Limb (tissue), 2 donors: ENCODE data around the gene ZMYND19.
"Not testable (repeated sequence)": the region's sequence is repeated elsewhere in the genome, so short reads cannot be mapped to it uniquely, and the experiment has no call there.

ENCODE experiments used
- DNase-seq, 2 donors: peaks; one replicate each; pipeline ENCODE4 v3.0.0-alpha.2; 2016; ENCODE audit errors: extremely low spot score in 2 of 2

Gene ZMYND19

DNA sequence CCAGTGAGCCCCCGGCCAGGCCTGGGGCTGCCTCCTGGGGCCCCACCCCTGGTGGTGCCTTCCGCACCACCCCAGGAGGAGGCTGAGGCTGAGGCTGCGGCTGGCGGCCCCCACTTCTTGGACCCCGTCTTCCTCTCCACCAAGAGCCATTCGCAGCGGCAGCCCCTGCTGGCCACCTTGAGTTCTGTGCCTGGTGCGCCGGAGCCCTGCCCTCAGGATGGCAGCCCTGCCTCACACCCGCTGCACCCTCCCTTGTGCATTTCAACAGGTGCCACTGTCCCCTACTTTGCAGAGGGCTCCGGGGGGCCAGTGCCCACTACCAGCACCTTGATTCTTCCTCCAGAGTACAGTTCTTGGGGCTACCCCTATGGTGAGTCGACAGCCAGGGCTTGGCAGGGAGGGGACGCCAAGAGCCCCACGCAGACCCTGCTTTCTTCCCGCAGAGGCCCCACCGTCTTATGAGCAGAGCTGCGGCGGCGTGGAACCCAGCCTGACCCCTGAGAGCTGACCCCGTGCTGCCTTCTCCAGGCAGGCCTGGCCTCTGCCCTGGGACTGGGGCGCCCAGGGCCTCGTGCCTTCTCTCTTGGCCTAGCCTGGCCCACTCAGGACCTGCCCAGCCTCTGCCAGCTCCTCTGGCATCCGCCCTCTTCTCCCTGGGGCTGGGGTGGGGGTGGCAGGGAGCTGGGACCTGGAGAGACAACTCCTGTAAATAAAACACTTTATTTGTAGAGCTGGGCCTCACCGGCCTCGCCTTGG, 24.5 kb upstream of the ZMYND19 start:
- no peak for DNase-seq

DNA sequence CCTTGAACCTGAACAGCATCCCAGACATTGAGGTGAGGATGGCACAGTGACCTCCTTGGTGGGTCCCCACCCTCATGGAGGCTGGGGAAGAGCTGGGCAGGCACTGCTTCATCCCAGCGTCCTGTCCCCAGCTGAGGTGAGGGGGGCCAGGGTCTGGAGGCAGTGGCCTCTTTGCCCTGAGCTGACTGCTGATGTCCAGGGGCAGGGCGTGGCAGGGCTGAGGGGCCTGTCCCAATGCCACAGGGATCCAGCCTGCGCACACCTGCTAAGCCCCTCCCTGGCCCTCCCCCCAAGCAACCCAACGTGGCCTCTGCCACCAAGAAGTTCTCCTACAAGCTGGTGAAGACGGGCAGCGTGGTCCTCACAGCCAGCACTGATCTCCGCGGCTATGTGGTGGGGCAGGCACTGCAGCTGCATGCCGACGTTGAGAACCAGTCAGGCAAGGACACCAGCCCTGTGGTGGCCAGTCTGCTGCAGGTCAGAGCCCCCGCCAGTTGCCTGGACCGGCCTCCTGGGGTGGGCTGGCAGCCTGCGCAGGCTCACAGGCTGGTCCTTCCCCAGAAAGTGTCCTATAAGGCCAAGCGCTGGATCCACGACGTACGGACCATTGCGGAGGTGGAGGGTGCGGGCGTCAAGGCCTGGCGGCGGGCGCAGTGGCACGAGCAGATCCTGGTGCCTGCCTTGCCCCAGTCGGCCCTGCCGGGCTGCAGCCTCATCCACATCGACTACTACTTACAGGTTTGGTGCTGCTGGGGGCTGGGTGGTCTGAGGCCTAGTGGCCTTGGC, 23.6 kb upstream of the ZMYND19 start:
- DNase-seq: no peak

DNA sequence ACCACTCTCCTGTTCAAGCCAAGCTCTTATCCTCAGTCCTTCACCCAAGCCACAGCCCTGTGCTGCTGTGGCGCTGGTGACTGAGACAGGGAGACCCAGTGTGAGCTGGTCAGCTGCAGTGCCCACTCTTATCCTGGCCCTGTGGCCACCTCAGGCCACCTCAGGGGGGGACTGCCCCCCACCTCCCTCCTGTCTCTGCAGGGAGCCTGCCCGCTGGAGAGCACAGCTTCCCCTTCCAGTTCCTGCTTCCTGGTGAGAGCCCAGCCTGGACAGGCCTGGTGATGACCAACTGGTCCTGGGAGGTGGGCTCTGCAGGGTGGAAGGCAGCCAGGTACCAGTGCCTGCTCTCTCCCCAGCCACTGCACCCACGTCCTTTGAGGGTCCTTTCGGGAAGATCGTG, 22.9 kb upstream of the ZMYND19 start:
- no peak for DNase-seq

DNA sequence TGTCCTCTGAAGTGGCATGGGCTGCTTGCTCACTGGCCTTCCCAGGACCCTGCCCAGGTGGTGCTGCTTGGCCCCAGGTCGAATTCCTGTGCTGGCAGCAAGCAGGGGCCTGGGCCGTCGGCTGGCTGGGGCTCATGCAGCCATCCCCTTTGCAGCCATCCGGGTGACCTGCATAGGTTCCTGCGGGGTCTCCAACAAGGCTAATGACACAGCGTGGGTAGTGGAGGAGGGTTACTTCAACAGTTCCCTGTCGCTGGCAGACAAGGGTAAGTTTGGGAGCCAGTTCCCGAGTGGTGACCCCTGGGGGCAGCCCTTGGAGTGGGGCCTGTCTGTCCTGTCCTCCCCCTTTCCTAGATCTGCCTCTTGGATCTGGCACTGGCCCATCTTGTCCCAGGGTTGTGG, 22.4 kb upstream of the ZMYND19 start:
- DNase-seq: no peak

DNA sequence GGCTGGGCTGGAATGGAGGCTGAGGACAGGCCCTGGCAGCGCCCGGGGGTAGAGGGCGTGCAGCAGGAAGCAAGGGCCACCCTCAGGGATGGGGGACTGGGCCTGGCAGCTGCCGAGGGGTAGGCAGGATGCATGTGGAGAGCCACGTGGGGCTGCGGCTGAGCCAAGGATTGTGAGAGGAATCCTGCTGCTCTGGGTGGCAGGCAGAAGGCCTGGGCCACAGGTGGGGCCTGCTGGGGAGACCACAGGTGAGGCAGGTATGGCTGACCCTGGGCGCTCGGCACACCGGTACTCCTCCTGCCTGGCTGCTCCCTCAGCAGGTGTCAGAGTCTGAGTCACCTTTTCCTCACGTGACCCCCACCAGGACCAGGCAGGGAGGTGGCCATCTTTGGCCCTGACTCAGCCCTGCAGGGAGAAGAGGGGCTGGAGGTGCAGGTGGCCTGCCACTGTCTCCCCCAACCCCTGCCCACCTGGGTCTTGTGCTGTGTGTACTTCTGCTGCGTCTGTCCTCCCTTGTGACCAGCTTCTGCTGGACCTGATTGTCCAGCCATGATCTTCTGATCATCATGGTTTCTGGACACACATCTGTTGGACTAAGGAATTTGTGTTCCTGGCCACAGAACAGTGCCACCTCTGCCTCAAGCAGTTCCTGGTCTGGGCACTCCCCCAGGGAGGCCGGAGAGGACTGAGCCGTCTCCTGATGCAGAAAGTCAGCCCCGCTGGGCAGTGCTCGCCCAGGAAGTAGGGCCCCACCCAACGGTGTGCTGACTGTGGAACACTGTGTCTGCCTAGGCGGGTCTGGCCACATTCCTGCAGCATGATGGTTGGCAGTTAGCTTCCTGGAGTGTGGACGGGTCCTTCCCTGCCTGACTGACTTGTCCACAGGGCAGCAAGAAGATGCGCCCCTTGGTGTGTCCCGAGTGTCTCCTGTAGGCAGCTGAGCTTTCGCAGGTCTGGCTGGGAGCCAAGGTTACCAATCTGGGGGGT, 21.6 kb upstream of the ZMYND19 start:
- DNase-seq: no peak

DNA sequence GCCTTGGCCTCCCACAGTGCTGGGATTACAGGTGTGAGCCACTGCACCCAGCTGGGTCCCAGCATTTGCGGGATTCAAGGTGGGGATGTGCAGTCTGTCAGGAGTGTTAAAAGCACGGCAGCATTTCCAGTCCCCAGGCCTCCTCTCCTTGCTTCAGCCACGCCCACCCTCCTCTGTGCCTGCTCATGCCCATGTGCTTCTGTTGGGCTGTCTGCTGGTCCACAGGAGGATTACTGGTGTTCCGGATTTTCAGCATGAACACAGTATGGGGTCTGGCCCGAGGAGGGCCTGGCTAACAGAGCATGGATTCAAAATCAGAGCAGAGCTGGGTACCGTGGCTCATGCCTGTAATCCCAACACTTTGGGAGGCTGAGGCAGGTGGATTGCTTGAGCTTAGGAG, 20.6 kb upstream of the ZMYND19 start:
- no peak for DNase-seq

DNA sequence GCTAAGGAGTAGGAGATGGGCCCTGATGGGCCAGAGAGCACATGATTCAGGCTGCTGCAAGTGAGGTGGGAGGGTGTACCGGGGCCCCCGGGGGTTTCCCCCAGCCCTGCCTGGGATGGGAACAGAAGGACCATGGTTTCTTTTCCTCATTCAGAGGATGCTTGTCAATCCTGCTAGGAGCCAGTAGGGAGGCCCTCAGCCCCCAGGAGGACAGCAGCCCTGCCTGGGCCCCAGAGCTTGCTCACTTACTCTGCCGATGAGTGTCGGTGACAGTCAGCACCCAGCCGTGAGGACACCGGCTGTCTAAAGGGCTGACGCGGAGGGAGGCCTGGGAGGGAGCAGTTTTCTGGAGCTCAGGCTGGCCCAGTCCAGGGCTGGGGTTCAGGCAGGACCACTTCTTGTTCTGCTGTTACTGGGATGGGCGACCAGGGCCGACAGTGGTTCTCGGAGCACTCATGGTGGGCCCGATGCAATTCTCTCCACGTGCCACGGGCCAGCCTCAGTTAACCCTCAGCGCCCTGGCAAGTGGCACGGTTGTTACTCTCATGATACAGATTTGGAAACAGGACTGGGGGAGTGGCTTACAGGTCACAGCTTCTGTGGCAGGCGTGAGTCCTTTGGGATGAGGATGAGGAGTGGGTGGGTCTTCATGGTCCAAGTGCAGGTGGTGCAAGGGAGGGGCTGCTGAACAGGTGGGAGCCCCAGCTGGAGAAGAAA, 17.0 kb upstream of the ZMYND19 start:
- no peak for DNase-seq

DNA sequence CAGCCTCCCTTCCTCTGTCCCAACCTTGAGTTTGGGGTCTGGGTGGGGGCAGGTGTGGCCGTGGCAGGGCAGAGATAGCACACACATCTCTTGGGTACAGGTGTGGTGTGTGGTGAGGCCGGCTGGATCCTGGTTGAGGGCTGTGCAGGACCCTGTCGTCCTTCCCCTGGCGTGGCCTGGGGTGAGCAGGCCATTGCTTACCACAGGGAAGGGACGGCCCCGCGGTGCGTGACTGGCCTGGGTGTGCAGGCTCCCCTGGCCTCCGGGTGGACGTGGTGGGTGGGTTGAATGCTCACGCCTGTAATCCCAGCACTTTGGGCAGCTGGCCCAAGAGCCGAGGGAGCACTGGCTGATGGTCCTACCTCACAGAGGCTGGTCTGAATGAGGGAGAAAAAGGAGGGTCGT, 16.4 kb upstream of the ZMYND19 start:
- no peak for DNase-seq

DNA sequence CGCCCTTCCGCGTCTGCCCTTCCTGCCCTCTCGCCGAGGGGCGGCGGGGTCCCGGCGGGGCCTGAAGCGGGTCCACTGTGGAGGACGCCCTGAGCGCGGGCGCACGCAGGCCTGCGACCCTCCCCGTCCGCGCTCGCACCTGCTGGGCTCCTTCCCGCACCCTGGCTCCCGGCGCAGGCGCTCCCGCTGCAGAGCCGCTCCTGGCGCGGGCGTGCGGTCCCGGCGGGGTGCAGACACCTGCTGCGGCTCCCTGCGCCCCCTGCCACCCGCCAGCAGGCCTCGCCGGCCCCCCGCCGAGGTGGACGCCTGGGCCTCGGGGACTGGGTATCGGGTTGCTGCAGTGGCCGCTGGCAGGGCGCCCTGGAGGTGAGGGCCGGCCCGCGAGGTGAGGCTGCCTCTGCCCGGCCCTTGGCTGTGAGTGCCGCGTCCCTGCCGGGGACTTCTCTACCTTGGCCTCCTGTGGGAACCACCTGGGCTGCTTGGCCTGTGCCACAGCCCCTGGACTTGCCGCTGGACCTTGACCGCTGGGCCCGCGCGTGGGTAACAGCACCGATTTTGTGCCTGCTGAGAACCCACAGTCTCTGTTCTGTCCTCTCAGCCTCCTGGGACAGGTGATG, 15.8 kb upstream of the ZMYND19 start:
- DNase-seq: peak in 1 of 2 donors; percentile 70

DNA sequence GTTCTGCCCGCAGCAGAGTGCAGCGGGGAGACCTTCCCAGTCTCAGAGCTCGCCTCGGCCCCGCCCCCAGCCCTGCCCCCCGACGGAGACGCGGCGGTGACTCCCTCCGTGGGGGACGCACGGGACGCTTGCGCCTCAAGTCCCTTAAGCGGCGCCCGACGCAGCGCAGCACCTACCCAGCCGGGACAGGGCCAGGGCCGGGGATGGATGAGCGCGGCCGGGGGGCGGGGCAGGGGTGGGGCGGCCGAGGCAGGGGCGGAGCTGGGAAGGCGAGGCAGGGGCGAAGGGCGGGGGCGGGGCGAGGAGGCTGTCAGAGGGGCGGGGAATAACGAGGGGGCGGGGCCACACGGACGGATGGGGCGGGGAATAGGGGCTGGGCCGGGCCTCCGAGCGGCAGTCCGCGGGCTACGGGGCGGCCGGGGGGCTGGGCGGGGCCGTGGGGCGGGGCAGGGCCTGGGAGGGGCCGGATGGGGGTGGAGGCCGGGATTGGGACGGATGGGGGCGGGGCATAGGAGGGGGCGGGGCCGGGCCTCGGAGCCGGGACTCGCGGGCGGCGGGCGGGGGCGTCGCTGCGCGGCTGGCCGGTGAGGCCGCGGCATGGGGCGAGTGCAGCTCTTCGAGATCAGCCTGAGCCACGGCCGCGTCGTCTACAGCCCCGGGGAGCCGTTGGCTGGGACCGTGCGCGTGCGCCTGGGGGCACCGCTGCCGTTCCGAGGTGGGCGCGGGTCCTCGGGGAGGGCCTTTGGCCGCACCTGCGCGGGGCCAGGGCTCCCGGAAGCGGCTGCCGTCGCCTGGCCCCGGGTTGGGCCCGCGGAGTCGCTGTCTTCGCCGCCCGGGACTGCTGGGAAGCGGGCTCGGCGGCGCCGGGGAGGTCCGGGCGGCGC, 15.1 kb upstream of the ZMYND19 start, which contains the start of gene ARRDC1:
Gene ARRDC1 (plus strand): TSS at position 566 of the 884 bp plus-strand sequence. CDS start 32 bp downstream, at position 598.
- DNase-seq: peak; percentile 86 to 99

DNA sequence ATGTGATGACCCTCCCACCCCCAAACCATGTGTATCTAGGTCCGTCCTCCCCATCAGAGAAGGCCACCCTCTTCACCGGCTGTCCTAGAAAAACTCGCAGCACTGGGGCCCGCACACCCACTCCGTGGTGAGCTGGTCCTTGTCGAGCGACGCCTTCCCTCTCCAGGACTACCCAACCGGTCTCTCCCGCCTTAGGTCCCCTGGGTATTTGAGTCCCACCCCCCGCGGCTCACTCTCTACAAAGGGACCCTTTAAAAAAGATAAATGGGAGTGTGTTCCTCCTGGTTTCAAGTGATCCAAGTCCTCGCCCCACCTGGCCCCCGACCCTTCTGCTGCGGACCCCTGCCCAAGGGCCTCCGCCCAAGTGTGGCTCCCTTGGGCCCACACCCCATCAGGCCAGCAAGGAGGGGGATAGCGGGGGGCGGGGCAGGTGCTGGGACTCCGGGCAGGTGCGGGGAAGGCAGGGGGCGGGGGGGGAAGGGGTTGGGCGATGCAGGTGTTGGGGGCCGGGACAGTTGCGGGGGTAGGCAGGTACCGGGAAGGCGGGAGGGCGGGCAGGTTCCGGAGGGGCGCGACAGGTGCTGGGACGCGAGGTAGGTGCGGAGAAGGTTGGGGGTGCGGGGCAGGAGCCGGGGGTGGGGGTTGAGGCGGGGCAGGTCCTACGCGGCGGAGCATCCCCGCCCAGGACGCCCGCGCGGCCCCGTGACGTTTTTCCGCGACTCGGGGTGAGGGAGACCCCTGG, 14.2 kb upstream of the ZMYND19 start:
- DNase-seq: no peak

DNA sequence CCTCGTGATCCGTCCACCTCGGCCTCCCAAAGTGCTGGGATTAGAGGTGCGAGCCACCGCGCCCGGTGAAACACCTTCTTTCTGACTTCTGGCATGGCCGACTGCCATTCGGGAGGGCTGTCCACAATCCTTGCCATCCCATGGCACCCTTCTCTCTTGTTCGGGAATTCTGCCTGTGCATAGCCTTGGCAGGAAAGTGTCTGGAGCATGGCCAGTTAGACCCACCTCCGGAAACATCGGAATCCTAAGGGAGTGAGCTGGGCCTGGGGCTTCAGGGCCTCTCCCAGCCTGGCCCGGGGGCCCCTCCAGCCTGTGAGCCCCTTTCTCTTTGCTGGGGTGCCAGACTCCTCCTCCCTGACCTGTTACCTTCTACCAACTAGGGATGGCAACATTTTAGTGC, 13.6 kb upstream of the ZMYND19 start:
- DNase-seq: no peak

DNA sequence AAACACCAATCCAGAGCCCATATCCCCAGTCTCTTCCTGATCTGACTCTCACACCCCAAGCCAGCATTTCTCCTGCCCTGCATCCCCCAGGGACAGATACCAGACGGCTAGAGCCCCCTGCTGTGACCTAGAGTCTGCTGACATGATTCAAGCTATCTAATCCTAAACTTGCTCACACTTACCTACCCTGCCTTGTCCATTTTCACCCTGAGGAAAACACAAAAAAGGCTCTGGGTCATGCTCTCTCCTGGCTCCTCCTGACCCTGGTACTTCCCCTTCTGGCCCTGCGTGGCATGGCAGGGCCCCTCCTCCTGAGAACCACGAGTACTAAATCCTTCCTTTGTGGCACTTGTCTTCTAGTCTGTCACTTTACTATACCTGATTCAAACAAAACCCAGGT, 12.3 kb upstream of the ZMYND19 start:
- no peak for DNase-seq

DNA sequence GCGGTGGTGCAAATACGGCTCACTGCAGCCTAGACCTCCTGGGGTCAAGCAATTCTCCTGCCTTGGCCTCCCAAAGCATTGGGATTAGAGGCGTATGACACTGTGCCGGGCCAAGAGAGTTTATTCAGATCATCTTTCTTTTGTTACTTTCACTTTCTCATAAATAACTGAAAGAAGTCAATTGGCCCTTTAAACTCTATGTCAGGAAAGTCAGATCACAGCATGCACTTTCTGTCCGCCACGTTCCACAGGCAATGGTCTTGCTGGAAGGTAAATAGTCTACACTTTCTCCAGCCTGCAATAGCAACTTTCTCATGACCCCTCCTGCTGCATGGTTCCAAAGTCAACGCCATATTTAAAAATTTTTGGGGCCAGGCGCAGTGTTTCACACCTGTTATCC, 8.6 kb upstream of the ZMYND19 start:
- DNase-seq: no peak

DNA sequence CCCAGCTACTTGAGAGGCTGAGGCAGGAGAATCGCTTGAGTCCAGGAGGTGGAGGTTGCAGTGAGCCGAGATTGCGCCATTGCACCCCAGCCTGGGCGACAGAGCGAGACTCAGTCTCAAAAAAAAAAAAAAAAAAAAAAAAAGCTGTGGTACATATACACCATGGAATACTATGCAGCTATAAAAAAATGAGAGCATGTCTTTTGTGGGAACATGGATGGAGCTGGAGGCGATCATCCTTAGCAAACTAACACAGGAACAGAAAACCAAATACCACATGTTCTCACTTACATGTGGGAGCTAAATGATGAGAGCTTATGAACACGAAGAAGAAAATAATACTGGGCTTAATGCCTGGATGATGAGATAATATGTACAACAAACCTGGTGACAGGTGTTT, 6.3 kb upstream of the ZMYND19 start:
- not testable (repeated sequence) for DNase-seq

DNA sequence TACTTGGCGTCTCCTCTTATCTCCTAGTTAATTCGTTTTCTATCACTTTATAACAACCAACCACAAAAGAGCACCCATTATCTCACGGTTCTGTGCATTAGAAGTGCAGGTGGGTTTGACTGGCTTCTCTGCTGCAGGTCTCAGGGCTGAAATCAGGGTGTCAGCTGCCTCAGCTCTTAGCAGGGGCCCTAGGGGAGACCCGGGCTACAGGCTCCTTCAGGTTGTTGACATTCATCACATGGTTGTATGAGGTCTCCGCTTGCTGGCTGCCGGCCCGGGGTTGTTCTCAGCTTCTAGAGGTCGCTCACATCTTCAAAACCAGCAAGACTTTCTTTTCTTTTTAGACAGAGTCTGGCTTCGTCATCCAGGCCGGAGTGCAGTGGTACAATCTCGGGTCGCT, 2.9 kb upstream of the ZMYND19 start:
- no peak for DNase-seq

DNA sequence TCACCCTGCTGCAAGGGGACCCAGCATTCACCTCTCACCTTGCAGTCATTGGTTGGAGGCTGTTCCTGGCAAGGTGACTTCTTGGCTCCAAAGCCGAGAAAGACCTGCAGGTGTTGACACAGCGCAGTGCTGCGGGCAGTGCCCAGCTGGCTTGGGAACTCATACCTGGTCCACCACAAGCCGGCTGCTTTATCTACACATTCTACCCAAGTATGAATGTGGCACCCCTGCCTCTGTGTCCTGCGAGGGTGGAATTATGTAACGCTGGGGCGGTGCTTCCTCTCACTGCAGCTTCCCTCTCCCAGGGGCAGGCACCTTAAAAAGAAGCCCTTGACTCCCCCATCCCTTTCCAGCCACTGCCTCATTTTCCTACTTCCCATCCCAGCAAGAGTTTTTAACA, 2.5 kb upstream of the ZMYND19 start:
- no peak for DNase-seq

DNA sequence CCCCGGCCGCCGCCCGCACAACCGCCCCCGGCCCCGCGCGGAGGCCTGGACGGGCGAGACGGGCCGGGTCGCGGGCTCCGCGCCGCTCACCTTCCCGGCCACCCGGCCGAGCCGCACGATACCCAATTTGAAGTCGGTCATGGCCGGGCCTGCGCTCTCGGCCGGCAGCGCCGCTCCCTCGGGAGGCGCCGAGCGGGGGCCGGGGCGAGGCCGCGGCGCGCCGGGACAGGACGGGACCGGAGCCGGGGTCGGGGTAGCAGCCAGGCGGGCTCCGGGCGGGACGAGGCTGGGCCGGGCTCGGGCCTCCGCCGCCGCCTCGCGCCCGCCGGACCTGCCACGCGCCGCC, 216 bp downstream of the ZMYND19 start:
- no peak for DNase-seq
